MG63 (cell line): ENCODE data around the gene CLDN2. TPM values are rescaled to one million over a fixed set of nuclear protein-coding genes. Genes with fewer than 3 reads are reported as not detected.
"Not testable (repeated sequence)": the region's sequence is repeated elsewhere in the genome, so short reads cannot be mapped to it uniquely, and the experiment has no call there.

Experiments
- DNase-seq: peaks from one replicate; pipeline ENCODE4 v3.0.0-alpha.2; 2020
- H3K27me3 ChIP-seq: fragments of 250-450 bp; sonication (Bioruptor Pico); 2 replicates; pipeline ENCODE4 v1.5.1; 2020; ENCODE audit warnings: mild to moderate bottlenecking, moderate library complexity
- H3K36me3 ChIP-seq: fragments of 250-450 bp; sonication (Bioruptor Pico); 2 replicates; pipeline ENCODE4 v1.5.1; 2020; ENCODE audit warnings: mild to moderate bottlenecking, moderate library complexity
- H3K4me3 ChIP-seq: fragments of 250-450 bp; sonication (Bioruptor Pico); 2 replicates; pipeline ENCODE4 v1.5.1; 2020; ENCODE audit warnings: mild to moderate bottlenecking, moderate library complexity
- H3K9me3 ChIP-seq: fragments of 250-450 bp; sonication (Bioruptor Pico); 2 replicates; pipeline ENCODE4 v1.5.1; 2020; ENCODE audit warnings: mild to moderate bottlenecking, moderate library complexity
- total RNA-seq: library from RNA; depleted of rRNA; stranded (reverse); fragments of >200 nt; shearing (Covaris generic); gene quantifications from 2 replicates; pipeline ENCODE4 v1.2.3, GENCODE V29; 2014; ENCODE audit warnings: low replicate concordance; rRNA removed

CLDN2 gene
- not detected in 2 replicates for total RNA-seq

DNA sequence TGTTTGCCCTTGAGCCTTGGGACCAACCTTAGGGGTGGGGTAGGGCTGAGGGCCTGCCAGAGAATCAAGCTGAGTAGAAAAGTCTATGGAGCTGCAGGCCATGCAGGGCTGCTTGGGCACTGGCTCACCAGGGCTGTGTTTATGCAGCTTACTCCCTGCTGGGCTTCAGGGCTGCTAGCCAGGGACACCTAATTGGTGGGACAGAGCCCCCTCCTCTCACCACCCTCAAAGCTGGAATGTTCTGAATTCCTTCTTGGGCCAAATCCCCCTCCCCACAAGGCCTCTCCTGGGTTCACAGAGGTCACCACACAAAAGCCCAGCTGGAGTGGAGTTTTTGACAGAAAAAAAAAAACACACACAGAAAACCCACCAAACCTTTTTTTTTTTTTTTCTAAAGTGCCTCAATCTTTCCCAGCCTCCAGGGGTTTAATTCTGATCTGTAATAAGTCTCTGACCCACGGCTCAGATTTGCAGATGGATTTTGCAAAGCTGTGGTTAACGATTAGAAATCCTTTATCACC lies at the start of gene CLDN2:
Gene CLDN2, plus strand, starts transcription at position 471 of the 521 bp plus-strand sequence. CDS start 7,827 bp downstream, outside the sequence.
- DNase-seq, result peak; percentile 18
- Histone ChIP-seq H3K27me3 (no peaks in the 10 kb centered on the region), H3K9me3 (no peaks in the 10 kb centered on the region), H3K36me3 (no peaks in the 10 kb centered on the region), H3K4me3 (no peak within 1 kb of the TSS)

GRCh38 chrX:106872796-106873195 lies 47.4 kb upstream of the CLDN2 start:
- not testable (repeated sequence) for H3K27me3 ChIP-seq, H3K9me3 ChIP-seq, H3K4me3 ChIP-seq, DNase-seq, H3K36me3 ChIP-seq

- no peaks in the 10 kb centered on the region for H3K9me3 ChIP-seq
- no peak for DNase-seq
- H3K36me3 ChIP-seq, result no peaks in the 10 kb centered on the region
- no peaks in the 10 kb centered on the region for H3K27me3 ChIP-seq
- no peak overlapping the region for H3K4me3 ChIP-seq
These were observed 46.1 kb upstream of the CLDN2 start for GRCh38 chrX:106874075-106874474.

- Histone ChIP-seq H3K36me3 (no peaks in the 10 kb centered on the region), H3K4me3 (no peak overlapping the region), H3K27me3 (no peaks in the 10 kb centered on the region), H3K9me3 (no peaks in the 10 kb centered on the region)
- no peak for DNase-seq
These were observed 45.1 kb upstream of the CLDN2 start for GRCh38 chrX:106875151-106875550.

DNA sequence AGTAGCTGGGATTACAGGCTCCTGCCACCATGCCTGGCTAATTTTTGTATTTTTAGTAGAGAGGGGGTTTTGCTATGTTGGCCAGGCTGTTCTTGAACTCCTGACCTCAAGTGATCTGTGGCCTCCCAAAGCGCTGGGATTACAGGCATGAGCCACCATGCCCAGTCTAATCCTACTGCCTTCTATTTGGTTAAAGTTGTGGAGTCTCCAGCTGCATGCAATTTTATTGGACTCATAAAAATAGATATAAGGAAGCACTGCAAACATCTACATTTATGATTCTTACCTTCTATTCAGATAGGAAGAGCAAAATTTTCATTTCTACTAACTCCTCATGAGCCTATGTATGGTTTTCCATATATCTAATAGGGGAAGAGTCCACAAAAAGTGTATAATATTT lies 30.7 kb upstream of the CLDN2 start:
- no peak for DNase-seq
- H3K27me3 ChIP-seq, result no peaks in the 10 kb centered on the region
- no peak overlapping the region for H3K4me3 ChIP-seq
- H3K9me3 ChIP-seq, result no peaks in the 10 kb centered on the region
- no peaks in the 10 kb centered on the region for H3K36me3 ChIP-seq

DNA sequence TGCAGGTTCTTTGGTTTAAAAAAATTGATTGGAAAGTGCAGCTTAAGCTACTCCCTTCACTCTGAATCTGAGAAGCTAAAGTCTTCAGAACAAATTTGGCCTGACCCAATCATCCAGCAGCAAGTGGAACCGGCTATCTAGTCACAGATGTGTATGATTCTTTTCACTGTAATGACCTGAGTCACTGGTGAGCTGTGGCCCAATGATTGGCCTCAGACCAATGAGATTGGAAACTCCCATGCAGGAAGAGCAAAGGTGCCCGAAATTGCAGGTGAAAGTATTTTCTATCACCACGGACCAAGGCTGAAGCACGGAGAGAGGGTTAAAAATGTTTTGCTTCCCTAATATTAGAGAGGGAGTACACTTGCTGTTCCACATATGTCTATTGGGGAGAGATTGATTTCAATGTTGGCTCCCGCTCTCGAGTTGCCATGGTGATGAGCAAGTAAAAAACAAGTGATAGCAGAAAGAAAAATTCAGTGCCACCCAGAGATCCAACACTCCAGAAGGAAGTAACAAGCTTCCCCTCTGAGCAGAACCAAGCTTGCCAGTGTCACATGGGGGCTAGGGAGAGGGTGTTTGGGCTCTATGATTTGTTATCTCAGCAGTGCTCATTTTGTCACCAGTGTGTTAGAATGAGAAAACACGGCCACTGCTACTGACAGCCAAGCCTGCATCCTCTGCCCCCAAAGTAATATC lies 28.3 kb upstream of the CLDN2 start:
- Histone ChIP-seq H3K27me3 (no peaks in the 10 kb centered on the region), H3K36me3 (no peaks in the 10 kb centered on the region), H3K9me3 (no peaks in the 10 kb centered on the region), H3K4me3 (no peak overlapping the region)
- DNase-seq, result no peak

- no peaks in the 10 kb centered on the region for H3K27me3 ChIP-seq
- no peaks in the 10 kb centered on the region for H3K9me3 ChIP-seq
- peak; percentile 54 for DNase-seq
- no peak overlapping the region for H3K4me3 ChIP-seq
- no peaks in the 10 kb centered on the region for H3K36me3 ChIP-seq
These were observed 25.8 kb upstream of the CLDN2 start for GRCh38 chrX:106894392-106894909.

GRCh38 chrX:106894978-106895452 lies 25.2 kb upstream of the CLDN2 start:
- Histone ChIP-seq H3K4me3 (no peak overlapping the region), H3K27me3 (no peaks in the 10 kb centered on the region), H3K9me3 (no peaks in the 10 kb centered on the region), H3K36me3 (no peaks in the 10 kb centered on the region)
- peak; percentile 68 for DNase-seq

GRCh38 chrX:106897259-106897658 lies 22.9 kb upstream of the CLDN2 start:
- H3K27me3 ChIP-seq, result no peaks in the 10 kb centered on the region
- H3K9me3 ChIP-seq, result no peaks in the 10 kb centered on the region
- H3K4me3 ChIP-seq, result no peak overlapping the region
- peak; percentile 5 for DNase-seq
- H3K36me3 ChIP-seq, result no peaks in the 10 kb centered on the region

DNA sequence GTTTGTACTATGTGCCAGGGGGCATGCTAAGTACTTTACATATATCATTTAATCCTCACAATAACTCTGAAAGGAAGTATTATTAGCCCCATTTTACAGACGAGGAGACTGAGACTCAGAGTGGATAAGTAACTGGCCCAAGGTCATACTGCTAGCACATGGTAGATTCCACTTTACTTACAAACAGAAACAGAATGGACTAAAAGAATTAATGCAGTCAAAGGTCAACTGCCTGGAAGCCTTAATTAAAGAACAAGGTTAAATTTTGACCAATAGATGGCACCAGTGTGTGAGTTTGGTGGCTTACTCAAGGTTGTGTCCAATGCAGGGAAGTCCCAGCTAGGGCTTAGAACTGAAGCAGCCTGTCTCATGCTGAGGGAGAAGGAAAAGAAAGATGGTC lies 21.7 kb upstream of the CLDN2 start:
- Histone ChIP-seq H3K9me3 (no peaks in the 10 kb centered on the region), H3K36me3 (no peaks in the 10 kb centered on the region), H3K27me3 (no peaks in the 10 kb centered on the region), H3K4me3 (no peak overlapping the region)
- no peak for DNase-seq

DNA sequence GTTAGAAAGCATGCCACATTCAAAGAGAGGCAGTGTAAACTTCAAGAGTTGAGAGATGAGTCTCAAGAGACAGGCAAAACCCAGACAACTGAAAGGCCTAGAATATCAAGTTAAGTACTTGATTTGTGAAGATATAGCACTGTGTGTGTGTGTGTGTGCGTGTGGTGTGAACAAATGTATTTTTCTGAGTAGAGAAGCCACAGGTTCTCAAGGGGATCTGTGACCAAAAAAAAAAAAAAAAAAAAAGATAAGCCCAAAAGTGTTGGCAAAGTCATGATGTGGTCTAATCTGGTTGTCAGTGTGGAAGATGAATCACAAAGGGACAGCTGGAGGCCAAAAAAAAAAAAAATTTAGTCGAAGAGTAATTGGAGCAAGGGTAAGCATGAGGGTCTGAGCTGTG lies 20.9 kb upstream of the CLDN2 start:
- H3K36me3 ChIP-seq, result no peaks in the 10 kb centered on the region
- H3K27me3 ChIP-seq, result no peaks in the 10 kb centered on the region
- H3K4me3 ChIP-seq, result no peak overlapping the region
- no peak for DNase-seq
- no peaks in the 10 kb centered on the region for H3K9me3 ChIP-seq

GRCh38 chrX:106899841-106900240 lies 20.4 kb upstream of the CLDN2 start:
- no peak overlapping the region for H3K4me3 ChIP-seq
- H3K9me3 ChIP-seq, result no peaks in the 10 kb centered on the region
- no peak for DNase-seq
- no peaks in the 10 kb centered on the region for H3K36me3 ChIP-seq
- H3K27me3 ChIP-seq, result no peaks in the 10 kb centered on the region

- no peak for DNase-seq
- H3K4me3 ChIP-seq, result no peak overlapping the region
- H3K27me3 ChIP-seq, result no peaks in the 10 kb centered on the region
- no peaks in the 10 kb centered on the region for H3K36me3 ChIP-seq
- no peaks in the 10 kb centered on the region for H3K9me3 ChIP-seq
These were observed 18.9 kb upstream of the CLDN2 start for GRCh38 chrX:106901341-106901740.

GRCh38 chrX:106901781-106902219 lies 18.4 kb upstream of the CLDN2 start:
- Histone ChIP-seq H3K9me3 (no peaks in the 10 kb centered on the region), H3K36me3 (no peaks in the 10 kb centered on the region), H3K4me3 (no peak overlapping the region), H3K27me3 (no peaks in the 10 kb centered on the region)
- no peak for DNase-seq

- H3K27me3 ChIP-seq, result no peaks in the 10 kb centered on the region
- DNase-seq, result no peak
- H3K9me3 ChIP-seq, result no peaks in the 10 kb centered on the region
- no peak overlapping the region for H3K4me3 ChIP-seq
- no peaks in the 10 kb centered on the region for H3K36me3 ChIP-seq
These were observed 17.5 kb upstream of the CLDN2 start for GRCh38 chrX:106902684-106903083.

DNA sequence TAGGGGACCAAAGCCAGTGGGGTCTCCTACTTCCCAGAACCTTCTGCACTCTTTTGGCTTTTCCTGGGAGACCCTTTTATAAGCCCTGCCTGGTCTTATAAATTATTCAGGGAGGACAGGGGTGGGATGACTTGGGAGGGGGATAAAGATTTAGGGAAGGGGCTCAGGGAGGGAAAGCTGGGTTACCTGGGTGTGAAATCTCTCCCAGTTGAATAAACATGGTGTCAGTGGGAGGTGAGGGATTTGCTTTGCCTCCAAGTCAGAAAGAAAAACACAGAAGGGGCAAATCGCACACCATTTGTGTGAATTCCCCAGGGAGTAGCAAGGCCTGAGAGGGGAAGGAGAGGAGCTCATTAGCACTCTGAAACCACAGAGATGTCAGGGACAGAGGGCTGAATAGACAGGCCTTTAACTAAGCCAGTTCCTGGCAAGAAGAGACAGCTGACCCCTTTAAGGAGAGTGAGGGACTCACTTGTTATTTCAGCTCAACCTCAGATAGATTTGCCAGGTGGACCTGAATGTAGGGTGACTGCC lies 16.8 kb upstream of the CLDN2 start, which contains the start of gene RIPPLY1:
Gene RIPPLY1, minus strand, starts transcription at position 51 of the 534 bp plus-strand sequence. CDS start 54 bp downstream, outside the sequence.
- no peaks in the 10 kb centered on the region for H3K9me3 ChIP-seq
- DNase-seq, result no peak
- no peak within 1 kb of the TSS for H3K4me3 ChIP-seq
- no peaks in the 10 kb centered on the region for H3K27me3 ChIP-seq
- H3K36me3 ChIP-seq, result no peaks in the 10 kb centered on the region

DNA sequence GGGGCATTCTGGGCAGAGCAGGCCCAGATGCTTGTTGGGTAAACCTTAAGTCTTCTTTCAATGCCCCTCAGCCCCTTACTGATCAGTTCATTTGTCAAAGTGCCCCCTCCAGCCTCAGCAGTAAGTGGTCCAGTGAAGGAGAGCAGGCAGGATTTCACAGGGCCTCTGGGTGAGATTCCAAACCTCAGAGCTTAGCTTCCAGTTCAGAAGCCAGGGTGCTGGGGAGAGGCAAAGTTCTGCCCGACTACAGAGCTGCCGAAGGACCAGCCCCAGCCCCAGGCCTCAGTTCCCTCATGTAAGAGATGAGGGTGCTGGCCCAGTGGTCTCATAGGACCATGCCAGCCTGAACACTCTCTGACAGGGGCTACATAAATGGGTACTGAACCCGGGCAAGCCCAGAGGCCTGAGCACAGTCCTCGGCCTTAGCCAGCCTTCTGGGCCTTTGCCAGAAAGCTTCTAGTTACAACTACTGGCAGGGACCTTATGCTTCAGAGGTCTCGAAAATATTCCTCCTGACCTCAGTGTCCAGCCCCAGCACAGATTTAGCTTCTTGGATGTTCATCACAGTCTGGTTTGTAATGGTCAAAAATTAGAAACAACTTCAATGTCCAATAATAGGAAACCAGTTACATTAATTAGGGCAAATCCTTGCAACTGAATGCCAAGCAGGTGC lies 16.2 kb upstream of the CLDN2 start:
- Histone ChIP-seq H3K9me3 (no peaks in the 10 kb centered on the region), H3K36me3 (no peaks in the 10 kb centered on the region), H3K4me3 (no peak overlapping the region), H3K27me3 (no peaks in the 10 kb centered on the region)
- no peak for DNase-seq
